ENCODE results near the gene SPEF1.

Gene SPEF1

DNA sequence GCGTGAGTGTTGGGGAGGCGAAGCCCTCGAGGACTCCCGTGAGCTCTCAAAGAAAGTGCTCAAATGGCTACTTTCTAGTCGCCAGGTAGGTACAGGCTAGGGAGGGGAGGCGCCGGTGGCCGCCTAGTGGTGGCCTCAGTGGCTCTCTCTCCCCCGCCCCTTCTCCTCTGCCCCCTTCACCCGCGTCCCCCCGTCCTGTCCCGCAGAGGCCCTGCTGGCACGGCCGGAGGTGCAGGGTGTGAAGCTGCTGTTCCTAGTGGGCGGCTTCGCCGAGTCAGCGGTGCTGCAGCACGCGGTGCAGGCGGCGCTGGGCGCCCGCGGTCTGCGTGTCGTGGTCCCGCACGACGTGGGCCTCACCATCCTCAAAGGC is 30.0 kb downstream of the SPEF1 start:
- ChIA-PET CTCF (interaction anchor here (0.8 to 11.2 kb wide), 18 partner anchors 6 to 105 kb away, joined by 3 to 119 read pairs (median 6); partner anchors contain the start of genes ADISSP and SPEF1), POLR2A (interaction anchor here (0.6 kb wide), 1 partner anchor 131 kb away, joined by 3 read pairs; no protein-coding TSS in a partner anchor)
- no peak for DNase-seq (ENCODE audit: low read depth, low spot score)
- TF ChIP-seq, protein P1, sequence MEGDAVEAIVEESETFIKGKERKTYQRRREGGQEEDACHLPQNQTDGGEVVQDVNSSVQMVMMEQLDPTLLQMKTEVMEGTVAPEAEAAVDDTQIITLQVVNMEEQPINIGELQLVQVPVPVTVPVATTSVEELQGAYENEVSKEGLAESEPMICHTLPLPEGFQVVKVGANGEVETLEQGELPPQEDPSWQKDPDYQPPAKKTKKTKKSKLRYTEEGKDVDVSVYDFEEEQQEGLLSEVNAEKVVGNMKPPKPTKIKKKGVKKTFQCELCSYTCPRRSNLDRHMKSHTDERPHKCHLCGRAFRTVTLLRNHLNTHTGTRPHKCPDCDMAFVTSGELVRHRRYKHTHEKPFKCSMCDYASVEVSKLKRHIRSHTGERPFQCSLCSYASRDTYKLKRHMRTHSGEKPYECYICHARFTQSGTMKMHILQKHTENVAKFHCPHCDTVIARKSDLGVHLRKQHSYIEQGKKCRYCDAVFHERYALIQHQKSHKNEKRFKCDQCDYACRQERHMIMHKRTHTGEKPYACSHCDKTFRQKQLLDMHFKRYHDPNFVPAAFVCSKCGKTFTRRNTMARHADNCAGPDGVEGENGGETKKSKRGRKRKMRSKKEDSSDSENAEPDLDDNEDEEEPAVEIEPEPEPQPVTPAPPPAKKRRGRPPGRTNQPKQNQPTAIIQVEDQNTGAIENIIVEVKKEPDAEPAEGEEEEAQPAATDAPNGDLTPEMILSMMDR (IDR thresholded peaks at IDR 0.05; ENCODE audit: insufficient read depth, low read length, missing control alignments) = no peak
- H3K4me3 ChIP-seq (ENCODE audit: low read depth, low read length) = no peak overlapping the region

DNA sequence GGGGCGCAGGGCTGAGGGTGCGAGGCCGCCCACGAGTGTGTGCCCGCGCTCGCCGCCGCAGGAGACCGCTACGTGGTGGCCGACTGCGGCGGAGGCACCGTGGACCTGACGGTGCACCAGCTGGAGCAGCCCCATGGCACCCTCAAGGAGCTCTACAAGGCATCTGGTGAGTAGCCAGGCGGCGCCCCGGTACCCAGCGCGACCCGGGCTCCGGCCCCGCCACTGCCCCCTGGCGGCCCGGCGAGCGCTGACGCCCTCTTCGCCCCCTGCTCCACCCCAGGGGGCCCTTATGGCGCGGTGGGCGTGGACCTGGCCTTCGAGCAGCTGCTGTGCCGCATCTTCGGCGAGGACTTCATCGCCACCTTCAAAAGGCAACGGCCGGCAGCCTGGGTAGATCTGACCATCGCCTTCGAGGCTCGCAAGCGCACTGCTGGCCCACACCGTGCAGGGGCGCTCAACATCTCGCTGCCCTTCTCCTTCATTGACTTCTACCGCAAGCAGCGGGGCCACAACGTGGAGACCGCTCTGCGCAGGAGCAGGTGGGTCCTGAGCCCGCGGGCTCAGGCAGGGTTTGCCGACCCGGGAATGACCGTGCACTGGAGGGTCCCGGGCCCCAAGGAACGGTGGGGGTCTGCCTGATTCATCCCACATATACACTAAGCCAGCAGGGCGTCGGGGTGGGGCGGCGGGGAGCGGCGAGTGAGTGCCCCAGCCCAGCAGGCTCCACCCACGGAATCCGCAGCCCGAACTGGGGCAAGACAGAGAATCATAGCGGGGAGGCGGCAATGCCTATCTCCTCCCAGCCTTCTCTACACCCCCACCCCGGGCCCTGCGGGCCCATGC is 31.3 kb downstream of the SPEF1 start:
- TF ChIP-seq, protein P1 (IDR thresholded peaks at IDR 0.05; ENCODE audit: insufficient read depth, low read length, missing control alignments) = peak; percentile 44
- no peak for DNase-seq (ENCODE audit: low read depth, low spot score)
- ChIA-PET CTCF (interaction anchor here (0.7 to 11.2 kb wide), 15 partner anchors 8 to 186 kb away, joined by 3 to 119 read pairs (median 6); partner anchors contain the start of genes ADISSP, AP5S1 and SPEF1), POLR2A (no interaction called here)
- no peak overlapping the region for H3K4me3 ChIP-seq (ENCODE audit: low read depth, low read length)

DNA sequence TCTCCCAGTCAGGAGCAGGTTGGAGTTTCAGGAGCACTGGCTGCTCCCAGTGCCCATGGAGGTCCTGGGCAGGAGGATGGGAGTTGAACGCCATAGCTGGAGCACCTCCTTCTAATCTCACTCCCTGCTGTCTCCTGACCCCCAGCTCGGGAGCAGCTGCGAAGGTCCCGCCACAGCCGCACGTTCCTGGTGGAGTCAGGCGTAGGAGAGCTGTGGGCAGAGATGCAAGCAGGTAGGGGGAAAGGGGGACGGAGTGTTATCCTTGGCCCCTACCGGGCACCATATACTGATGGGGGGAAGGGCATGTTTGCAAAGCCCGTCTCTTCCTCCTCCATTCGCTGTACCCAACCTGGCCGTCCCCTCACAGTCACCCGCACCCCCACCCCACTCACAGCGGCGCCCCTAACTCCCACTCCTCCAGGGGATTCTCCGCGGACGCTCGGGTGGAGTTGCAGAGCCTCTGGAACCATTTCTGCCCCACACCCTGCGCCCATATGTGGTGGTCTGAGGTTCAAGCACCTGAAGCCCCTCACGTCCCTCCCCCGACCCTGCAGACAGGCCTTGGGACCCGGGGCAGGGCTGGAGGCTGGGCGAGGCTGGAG is 32.1 kb downstream of the SPEF1 start:
- H3K4me3 ChIP-seq (ENCODE audit: low read depth, low read length) = no peak overlapping the region
- no peak for DNase-seq (ENCODE audit: low read depth, low spot score)
- TF ChIP-seq, protein P1 (IDR thresholded peaks at IDR 0.05; ENCODE audit: insufficient read depth, low read length, missing control alignments) = no peak
- ChIA-PET POLR2A (no interaction called here), CTCF (interaction anchor here (0.7 to 11.2 kb wide), 8 partner anchors 8 to 185 kb away, joined by 3 to 119 read pairs (median 5); partner anchors contain the start of gene AP5S1)

DNA sequence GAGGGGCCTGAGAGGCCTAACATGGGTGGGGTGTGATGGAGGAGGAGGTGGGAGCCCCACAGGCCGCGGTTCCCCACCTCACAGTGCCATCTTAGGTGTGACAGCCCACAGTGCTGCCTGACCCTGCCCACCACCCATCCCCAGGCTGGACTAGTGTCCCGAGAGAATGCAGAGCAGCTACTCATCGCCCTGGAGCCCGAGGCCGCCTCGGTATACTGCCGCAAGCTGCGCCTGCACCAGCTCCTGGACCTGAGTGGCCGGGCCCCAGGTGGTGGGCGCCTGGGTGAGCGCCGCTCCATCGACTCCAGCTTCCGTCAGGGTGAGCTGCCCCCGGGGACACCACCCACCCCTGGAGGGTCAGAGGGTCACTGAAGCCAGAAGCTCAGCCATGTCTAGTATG is 33.2 kb downstream of the SPEF1 start:
- TF ChIP-seq, protein P1 (IDR thresholded peaks at IDR 0.05; ENCODE audit: insufficient read depth, low read length, missing control alignments) = no peak
- ChIA-PET CTCF (interaction anchor here (1.5 to 11.2 kb wide), 4 partner anchors 9 to 344 kb away, joined by 4 to 119 read pairs (median 40); no protein-coding TSS in a partner anchor), POLR2A (interaction anchor here (0.9 kb wide), 1 partner anchor 68 kb away, joined by 3 read pairs; no protein-coding TSS in a partner anchor)
- no peak for DNase-seq (ENCODE audit: low read depth, low spot score)
- H3K4me3 ChIP-seq (ENCODE audit: low read depth, low read length) = no peak overlapping the region

DNA sequence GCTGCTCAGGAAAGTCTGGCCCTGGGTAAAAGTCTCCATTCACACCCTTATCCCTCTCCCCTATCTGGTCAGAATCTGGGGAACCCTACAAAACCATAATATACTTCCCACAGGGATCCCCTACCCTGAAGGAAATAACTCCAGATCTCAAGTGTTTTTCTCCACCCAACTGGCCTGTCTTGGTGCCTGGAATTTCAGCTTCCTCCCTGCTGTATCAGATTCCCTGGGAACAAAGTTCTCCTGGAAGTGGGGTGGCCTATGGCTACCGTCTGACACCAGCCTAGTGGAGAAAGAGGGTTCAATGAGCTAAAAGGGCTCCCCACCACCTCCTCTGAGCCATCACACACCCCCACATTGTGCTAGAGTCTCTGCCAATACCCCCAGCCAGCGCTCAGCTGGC is 33.8 kb downstream of the SPEF1 start:
- TF ChIP-seq, protein P1 (IDR thresholded peaks at IDR 0.05; ENCODE audit: insufficient read depth, low read length, missing control alignments) = no peak
- CTCF ChIA-PET = interaction anchor here (1.5 to 11.2 kb wide), 3 partner anchors 10 to 345 kb away, joined by 4 to 119 read pairs (median 74); no protein-coding TSS in a partner anchor
- no peak overlapping the region for H3K4me3 ChIP-seq (ENCODE audit: low read depth, low read length)
- DNase-seq (ENCODE audit: low read depth, low spot score) = no peak
- POLR2A ChIA-PET = no interaction called here

DNA sequence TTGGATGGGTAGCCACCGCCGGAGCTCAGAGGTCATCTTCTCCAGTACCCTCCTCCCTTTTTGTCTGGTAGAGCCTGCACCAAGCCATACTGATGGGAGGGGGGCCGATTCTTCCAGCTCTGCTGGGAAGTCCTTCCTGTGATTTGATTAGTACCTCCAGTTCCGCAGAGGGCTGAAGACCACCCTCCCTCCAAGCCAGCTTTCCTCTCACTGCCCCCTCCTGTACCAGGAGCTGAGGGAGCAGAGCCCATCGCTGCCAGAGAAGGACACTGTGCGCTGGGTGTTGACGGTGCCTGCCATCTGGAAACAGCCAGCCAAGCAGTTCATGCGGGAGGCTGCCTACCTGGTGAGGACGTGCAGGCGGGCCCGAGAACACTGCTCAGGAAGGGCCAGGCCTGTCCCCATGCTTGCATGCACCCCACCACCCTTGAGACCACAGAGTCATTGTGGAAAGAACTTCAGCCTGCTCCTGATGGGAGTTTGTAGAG is 35.5 kb downstream of the SPEF1 start:
- ChIA-PET CTCF (interaction anchor here (3.1 to 11.2 kb wide), 3 partner anchors 12 to 68 kb away, joined by 16 to 119 read pairs (median 18); no protein-coding TSS in a partner anchor), POLR2A (no interaction called here)
- DNase-seq (ENCODE audit: low read depth, low spot score) = no peak
- TF ChIP-seq, protein P1 (IDR thresholded peaks at IDR 0.05; ENCODE audit: insufficient read depth, low read length, missing control alignments) = no peak
- H3K4me3 ChIP-seq (ENCODE audit: low read depth, low read length) = no peak overlapping the region
